ENCODE data around the gene KLF5.

KLF5 gene

DNA sequence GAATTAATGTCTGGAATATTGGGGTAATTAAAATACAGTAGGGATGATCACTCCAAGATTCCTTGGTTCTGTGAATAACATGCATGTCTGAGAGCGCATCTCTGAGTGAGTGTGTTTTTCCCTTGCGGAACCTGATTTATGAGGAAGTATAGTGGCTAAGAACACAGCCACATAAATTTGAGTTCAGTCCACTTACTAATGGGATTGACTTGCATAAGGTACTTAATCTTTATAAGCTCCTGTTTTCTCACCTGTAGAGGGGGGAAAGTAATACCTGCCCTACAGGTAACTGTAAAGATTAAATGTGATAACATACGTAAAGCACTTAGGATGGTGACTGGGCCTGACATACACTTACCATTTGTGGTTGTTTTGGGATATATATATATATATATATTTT lies 60.8 kb downstream of the KLF5 start:
- DNase-seq (ENCODE audit: extremely low spot score, insufficient read length, low read depth): no peak
- no peak for FAIRE-seq
